ENCODE results near the gene ANO8. TPM values are rescaled to one million over a fixed set of nuclear protein-coding genes. Genes with fewer than 3 reads are reported as not detected.

ANO8 gene
- total RNA-seq, 2 experiments from 2014 or later: 13.6 to 16.4 TPM

- H3K4me1 Mint-ChIP-seq (ENCODE audit: low read depth): peaks cover 32% of the 10 kb centered on the region
- H3K4me3 Mint-ChIP-seq: no peak overlapping the region
- CTCF ChIA-PET: interaction anchor here (1.4 kb wide), 1 partner anchor 50 kb away, joined by 4 read pairs; no protein-coding TSS in a partner anchor
- peaks cover 6% of the 10 kb centered on the region for H3K36me3 Mint-ChIP-seq (ENCODE audit: low read depth)
- H3K9me3 Mint-ChIP-seq (ENCODE audit: insufficient read depth): no peaks in the 10 kb centered on the region
- no peak for DNase-seq
- no peaks in the 10 kb centered on the region for H3K27me3 Mint-ChIP-seq (ENCODE audit: low read depth)
- POLR2A ChIA-PET: no interaction called here
- ATAC-seq: no peak
- H3K27ac Mint-ChIP-seq: no peak overlapping the region
Observed at GRCh38 chr19:17341845-17342244, 7.2 kb upstream of the ANO8 start.

DNA sequence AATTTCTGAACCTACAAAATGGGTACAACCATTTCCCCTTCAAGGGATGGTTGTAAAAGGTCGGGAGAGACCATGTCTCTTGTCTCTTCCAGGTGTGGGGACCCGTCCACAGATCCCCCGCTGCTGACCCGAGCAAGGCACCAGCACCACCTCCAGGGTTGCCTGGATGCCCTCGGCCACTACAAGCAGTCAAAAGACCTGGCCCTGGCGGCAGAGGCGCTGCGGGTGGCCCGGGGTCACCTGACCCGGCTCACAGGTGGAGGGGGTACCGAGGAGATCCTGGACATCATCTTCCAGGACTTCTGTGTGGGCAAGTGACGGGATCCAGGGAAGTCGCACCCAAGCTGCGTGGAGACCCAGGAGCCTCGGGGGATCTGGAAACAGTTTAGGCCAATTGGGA, 6.7 kb upstream of the ANO8 start:
- H3K9me3 Mint-ChIP-seq (ENCODE audit: insufficient read depth): no peaks in the 10 kb centered on the region
- H3K27me3 Mint-ChIP-seq (ENCODE audit: low read depth): no peaks in the 10 kb centered on the region
- ChIA-PET CTCF (no interaction called here), POLR2A (no interaction called here)
- H3K4me3 Mint-ChIP-seq: no peak overlapping the region
- H3K27ac Mint-ChIP-seq: no peak overlapping the region
- H3K4me1 Mint-ChIP-seq (ENCODE audit: low read depth): peaks cover 28% of the 10 kb centered on the region
- DNase-seq (no peak), ATAC-seq (no peak)
- peaks cover 6% of the 10 kb centered on the region for H3K36me3 Mint-ChIP-seq (ENCODE audit: low read depth)

- ChIA-PET CTCF (no interaction called here), POLR2A (no interaction called here)
- Mint-ChIP-seq H3K27ac (no peak overlapping the region), H3K36me3 (ENCODE audit: low read depth) (peaks cover 6% of the 10 kb centered on the region), H3K9me3 (ENCODE audit: insufficient read depth) (no peaks in the 10 kb centered on the region), H3K27me3 (ENCODE audit: low read depth) (no peaks in the 10 kb centered on the region), H3K4me3 (no peak overlapping the region), H3K4me1 (ENCODE audit: low read depth) (peaks cover 25% of the 10 kb centered on the region)
- no peak for ATAC-seq
- DNase-seq: no peak
Observed at GRCh38 chr19:17340871-17341357, 6.3 kb upstream of the ANO8 start.

DNA sequence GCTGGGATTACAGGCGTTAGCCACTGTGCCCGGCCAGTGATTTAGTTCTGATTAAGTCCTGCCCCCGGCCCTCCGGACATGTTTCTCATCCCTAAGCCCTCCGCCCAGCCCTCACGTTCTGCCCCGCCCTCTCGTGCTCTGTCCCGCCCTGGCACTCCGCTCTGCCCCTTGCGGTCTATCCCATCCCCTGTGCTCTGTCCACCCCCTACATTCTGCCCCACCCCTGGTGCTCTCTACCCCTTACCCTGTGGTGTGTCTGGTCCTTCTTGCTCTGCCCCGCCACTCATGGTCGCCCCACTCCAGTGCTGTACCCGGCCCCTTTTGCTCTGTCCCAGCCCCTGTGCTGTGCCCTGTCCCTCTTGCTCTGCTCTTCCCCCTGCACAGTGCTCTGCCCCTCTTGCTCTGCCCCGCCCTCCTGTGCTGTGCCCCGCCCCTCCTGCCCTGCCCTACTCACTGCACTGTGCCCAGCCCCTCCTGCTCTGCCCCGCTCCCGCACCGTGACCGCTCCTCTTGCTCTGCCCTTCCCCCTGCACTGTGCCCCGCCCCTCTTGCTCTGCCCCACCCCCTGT, 5.7 kb upstream of the ANO8 start:
- Mint-ChIP-seq H3K27ac (no peak overlapping the region), H3K4me3 (no peak overlapping the region), H3K9me3 (ENCODE audit: insufficient read depth) (no peaks in the 10 kb centered on the region), H3K4me1 (ENCODE audit: low read depth) (peaks cover 27% of the 10 kb centered on the region), H3K36me3 (ENCODE audit: low read depth) (peaks cover 6% of the 10 kb centered on the region), H3K27me3 (ENCODE audit: low read depth) (no peaks in the 10 kb centered on the region)
- DNase-seq (no peak), ATAC-seq (no peak)
- ChIA-PET CTCF (interaction anchor here (0.7 kb wide), 1 partner anchor 80 kb away, joined by 3 read pairs; no protein-coding TSS in a partner anchor), POLR2A (no interaction called here)

DNA sequence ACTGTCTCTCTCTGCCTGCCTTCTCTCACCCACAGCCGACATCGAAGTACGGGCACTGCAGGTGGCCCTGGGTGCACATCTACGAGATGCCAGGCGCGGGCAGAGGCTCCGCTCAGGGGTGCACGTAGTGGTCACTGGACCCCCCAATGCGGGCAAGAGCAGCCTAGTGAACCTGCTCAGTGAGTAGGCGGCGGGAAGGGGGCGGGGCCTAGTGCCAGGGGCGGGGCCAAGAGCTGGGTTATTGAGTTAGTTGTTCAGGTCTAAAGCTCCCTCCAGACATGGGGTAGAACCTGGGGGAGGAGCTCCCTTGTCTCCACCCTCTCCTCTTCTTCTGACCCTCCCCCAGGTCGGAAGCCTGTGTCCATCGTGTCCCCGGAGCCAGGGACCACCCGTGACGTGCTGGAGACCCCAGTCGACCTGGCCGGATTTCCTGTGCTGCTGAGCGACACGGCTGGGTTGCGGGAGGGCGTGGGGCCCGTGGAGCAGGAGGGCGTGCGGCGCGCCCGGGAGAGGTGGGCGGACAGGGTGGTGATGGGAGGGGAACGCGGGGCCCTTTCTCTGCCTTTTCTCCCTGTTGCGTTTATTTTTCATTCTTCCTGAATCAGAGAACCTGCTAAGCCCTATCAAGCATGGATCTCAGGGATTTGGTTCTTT, 4.6 kb upstream of the ANO8 start:
- ATAC-seq: no peak
- ChIA-PET CTCF (interaction anchor here (2.8 kb wide), 1 partner anchor 47 kb away, joined by 12 read pairs; no protein-coding TSS in a partner anchor), POLR2A (interaction anchor here (0.6 kb wide), 1 partner anchor 30 kb away, joined by 3 read pairs; the partner anchor contains the start of gene DDA1)
- Mint-ChIP-seq H3K27ac (no peak overlapping the region), H3K9me3 (ENCODE audit: insufficient read depth) (no peaks in the 10 kb centered on the region), H3K27me3 (ENCODE audit: low read depth) (no peaks in the 10 kb centered on the region), H3K36me3 (ENCODE audit: low read depth) (peaks cover 6% of the 10 kb centered on the region), H3K4me3 (peak overlapping the region; percentile 97), H3K4me1 (ENCODE audit: low read depth) (peaks cover 32% of the 10 kb centered on the region)
- peak; percentile 63 for DNase-seq

DNA sequence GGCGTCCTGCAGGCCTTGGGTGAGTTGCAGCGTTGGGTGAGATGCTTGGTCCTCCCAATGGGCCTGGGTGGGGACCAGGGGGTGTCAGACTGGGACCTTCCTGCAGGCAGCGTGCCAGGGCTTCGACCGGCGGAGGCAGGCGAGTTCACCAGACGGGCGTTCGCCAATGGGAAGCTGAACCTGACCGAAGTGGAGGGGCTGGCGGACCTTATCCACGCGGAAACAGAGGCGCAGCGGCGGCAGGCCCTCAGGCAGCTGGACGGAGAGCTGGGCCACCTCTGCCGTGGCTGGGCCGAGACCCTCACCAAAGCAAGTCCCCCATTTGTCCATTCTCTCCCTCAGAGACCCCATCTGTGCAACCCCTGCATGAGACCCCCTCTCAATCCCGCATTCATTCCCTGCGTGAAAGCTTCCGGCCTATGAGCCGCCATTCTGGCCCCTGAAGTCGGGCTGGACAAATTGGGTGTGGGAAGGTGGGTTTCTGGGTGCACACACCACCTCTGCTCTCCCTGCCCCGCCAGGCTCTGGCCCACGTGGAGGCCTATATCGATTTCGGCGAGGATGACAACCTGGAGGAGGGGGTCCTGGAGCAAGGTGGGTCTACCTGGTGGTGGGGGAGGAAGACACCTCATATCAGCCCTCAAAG, 3.9 kb upstream of the ANO8 start:
- ATAC-seq: no peak
- CTCF ChIA-PET: interaction anchor here (2.8 kb wide), 1 partner anchor 48 kb away, joined by 12 read pairs; no protein-coding TSS in a partner anchor
- peak overlapping the region; percentile 97 for H3K4me3 Mint-ChIP-seq
- H3K27ac Mint-ChIP-seq: peak overlapping the region; percentile 9
- H3K36me3 Mint-ChIP-seq (ENCODE audit: low read depth): peaks cover 8% of the 10 kb centered on the region
- H3K9me3 Mint-ChIP-seq (ENCODE audit: insufficient read depth): no peaks in the 10 kb centered on the region
- no peak for DNase-seq
- peaks cover 36% of the 10 kb centered on the region for H3K4me1 Mint-ChIP-seq (ENCODE audit: low read depth)
- POLR2A ChIA-PET: interaction anchor here (0.6 kb wide), 1 partner anchor 30 kb away, joined by 3 read pairs; the partner anchor contains the start of gene DDA1
- no peaks in the 10 kb centered on the region for H3K27me3 Mint-ChIP-seq (ENCODE audit: low read depth)

DNA sequence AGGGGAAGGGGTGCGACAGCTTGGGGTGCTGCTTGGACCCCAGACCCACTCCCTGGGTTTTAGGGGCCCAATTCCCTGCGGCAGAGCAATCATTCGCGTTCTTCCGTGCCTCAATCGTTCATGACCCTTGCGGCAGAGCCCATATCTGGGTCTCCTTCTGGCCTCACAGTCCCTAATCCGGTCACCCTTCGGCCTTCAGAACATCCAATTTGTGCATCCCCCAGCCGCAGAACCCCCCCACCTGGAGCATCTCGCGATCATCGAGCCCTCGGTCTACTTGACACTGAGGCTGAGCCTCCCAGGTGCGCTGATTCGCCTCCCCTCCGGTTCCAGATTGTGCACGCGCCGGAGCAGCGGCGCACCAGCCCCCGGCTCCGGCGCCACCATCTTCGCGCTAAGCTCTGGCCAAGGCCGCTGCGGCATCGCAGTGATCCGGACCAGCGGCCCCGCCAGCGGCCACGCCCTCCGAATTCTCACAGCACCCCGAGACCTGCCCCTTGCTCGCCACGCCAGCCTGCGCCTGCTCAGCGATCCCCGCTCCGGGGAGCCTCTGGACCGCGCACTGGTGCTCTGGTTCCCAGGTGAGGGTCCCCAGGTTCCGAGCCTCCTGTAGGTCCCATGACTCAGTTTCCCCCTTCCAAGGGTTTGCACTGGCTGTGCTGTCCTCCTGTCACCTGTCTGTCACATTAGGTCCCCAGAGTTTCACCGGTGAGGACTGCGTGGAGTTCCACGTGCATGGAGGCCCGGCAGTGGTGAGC, 3.2 kb upstream of the ANO8 start:
- H3K4me1 Mint-ChIP-seq (ENCODE audit: low read depth): peaks cover 41% of the 10 kb centered on the region
- CTCF ChIA-PET: interaction anchor here (2.8 kb wide), 1 partner anchor 48 kb away, joined by 12 read pairs; no protein-coding TSS in a partner anchor
- H3K4me3 Mint-ChIP-seq: peak overlapping the region; percentile 97
- ATAC-seq: peak; percentile 10
- peaks cover 12% of the 10 kb centered on the region for H3K36me3 Mint-ChIP-seq (ENCODE audit: low read depth)
- POLR2A ChIA-PET: interaction anchor here (1.3 kb wide), 1 partner anchor 33 kb away, joined by 3 read pairs; no protein-coding TSS in a partner anchor
- DNase-seq: peak; percentile 58
- H3K9me3 Mint-ChIP-seq (ENCODE audit: insufficient read depth): no peaks in the 10 kb centered on the region
- H3K27me3 Mint-ChIP-seq (ENCODE audit: low read depth): no peaks in the 10 kb centered on the region
- H3K27ac Mint-ChIP-seq: peak overlapping the region; percentile 88

- ChIA-PET CTCF (interaction anchor here (2.8 kb wide), 1 partner anchor 49 kb away, joined by 12 read pairs; no protein-coding TSS in a partner anchor), POLR2A (interaction anchor here (1.2 to 1.3 kb wide), 3 partner anchors 10 to 83 kb away, joined by 3 read pairs; partner anchors contain the start of gene MVB12A)
- Mint-ChIP-seq H3K36me3 (ENCODE audit: low read depth) (peaks cover 19% of the 10 kb centered on the region), H3K4me1 (ENCODE audit: low read depth) (peaks cover 45% of the 10 kb centered on the region), H3K27me3 (ENCODE audit: low read depth) (no peaks in the 10 kb centered on the region), H3K4me3 (peak within 1 kb of the TSS; percentile 97), H3K9me3 (ENCODE audit: insufficient read depth) (no peaks in the 10 kb centered on the region), H3K27ac (peak within 1 kb of the TSS; percentile 88)
- DNase-seq (peak; percentile 99), ATAC-seq (peak; percentile 91)
Observed at GRCh38 chr19:17336872-17337674, 2.4 kb upstream of the ANO8 start, which contains the start of gene GTPBP3. Gene GTPBP3 (plus strand): TSS chr19:17337553. CDS start chr19:17337612, 59 bp downstream.

GRCh38 chr19:17335575-17335974, 920 bp upstream of the ANO8 start:
- H3K27me3 Mint-ChIP-seq (ENCODE audit: low read depth): no peaks in the 10 kb centered on the region
- ATAC-seq: no peak
- H3K36me3 Mint-ChIP-seq (ENCODE audit: low read depth): peaks cover 21% of the 10 kb centered on the region
- CTCF ChIA-PET: interaction anchor here (0.9 to 4.2 kb wide), 4 partner anchors 10 to 151 kb away, joined by 3 to 27 read pairs (median 4); partner anchors contain the start of gene DDA1
- no peak for DNase-seq
- POLR2A ChIA-PET: interaction anchor here (0.6 to 1.2 kb wide), 3 partner anchors 12 to 84 kb away, joined by 3 read pairs; partner anchors contain the start of genes DDA1 and MVB12A
- H3K4me3 Mint-ChIP-seq: peak overlapping the region; percentile 48
- no peaks in the 10 kb centered on the region for H3K9me3 Mint-ChIP-seq (ENCODE audit: insufficient read depth)
- H3K27ac Mint-ChIP-seq: no peak overlapping the region
- peaks cover 45% of the 10 kb centered on the region for H3K4me1 Mint-ChIP-seq (ENCODE audit: low read depth)

DNA sequence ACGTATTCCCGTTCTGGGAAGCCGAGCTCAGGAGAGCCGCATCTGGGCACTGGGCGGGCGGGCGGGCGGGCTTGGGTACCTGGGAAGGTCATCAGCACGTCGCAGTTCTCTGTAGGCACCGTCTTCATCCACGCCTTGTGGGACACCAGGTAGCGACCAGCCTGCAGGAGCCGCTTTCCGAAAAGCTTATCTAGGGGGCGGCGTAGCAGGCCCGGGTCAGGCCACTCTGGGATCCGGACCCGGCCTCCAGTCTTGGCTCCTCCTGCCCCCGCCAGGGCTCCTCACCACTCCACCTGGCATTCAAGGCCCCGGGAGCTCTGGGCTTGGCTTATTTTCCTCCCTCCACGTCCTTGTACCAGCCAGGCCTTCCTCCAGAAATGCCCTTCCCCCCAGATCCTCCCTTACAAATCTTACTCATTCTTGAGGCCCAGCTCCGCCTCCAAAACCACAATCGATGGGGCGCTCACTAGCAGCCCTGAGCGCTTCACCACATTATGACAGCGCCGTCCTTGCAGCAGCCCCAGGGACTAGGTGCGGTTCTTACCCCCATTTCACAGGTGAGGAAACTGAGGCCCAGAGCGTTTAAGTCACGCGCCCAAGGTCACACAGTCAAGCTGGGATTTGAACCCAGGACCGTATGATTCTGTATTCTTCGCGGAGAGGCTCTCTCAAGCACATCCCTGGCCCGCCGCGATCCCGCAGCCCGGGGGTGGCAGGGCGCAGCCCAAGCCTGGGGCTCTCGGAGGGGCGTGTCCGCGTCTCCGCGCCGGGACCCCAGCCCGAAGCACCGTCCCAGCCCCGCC, 843 bp downstream of the ANO8 start:
- DNase-seq (peak; percentile 88), ATAC-seq (peak; percentile 23)
- CTCF ChIA-PET: interaction anchor here (0.8 to 4.2 kb wide), 8 partner anchors 10 to 208 kb away, joined by 3 to 27 read pairs (median 4); partner anchors contain the start of gene DDA1
- H3K9me3 Mint-ChIP-seq (ENCODE audit: insufficient read depth): no peaks in the 10 kb centered on the region
- H3K27ac Mint-ChIP-seq: peak overlapping the region; percentile 89
- POLR2A ChIA-PET: interaction anchor here (0.7 to 1.5 kb wide), 5 partner anchors 21 to 108 kb away, joined by 3 to 5 read pairs (median 4); partner anchors contain the start of genes DDA1, MRPL34 and OCEL1
- H3K27me3 Mint-ChIP-seq (ENCODE audit: low read depth): peaks cover 4% of the 10 kb centered on the region
- peak overlapping the region; percentile 84 for H3K4me3 Mint-ChIP-seq
- H3K4me1 Mint-ChIP-seq (ENCODE audit: low read depth): peaks cover 44% of the 10 kb centered on the region
- peaks cover 21% of the 10 kb centered on the region for H3K36me3 Mint-ChIP-seq (ENCODE audit: low read depth)
